Immature natural killer cell (primary cell): Measurements from ENCODE around the gene GUCD1. TPM values are rescaled to one million over a fixed set of nuclear protein-coding genes. Genes with fewer than 3 reads are reported as not detected.

Experiments used
- DNase-seq, 3 donors: peaks; one replicate each; pipeline ENCODE4 v3.0.0; 2022; ENCODE audit warnings: mixed read lengths in 1 of 3
- H3K27ac Mint-ChIP-seq, 6 donors: one replicate each; pipeline ENCODE4 v1.8.0; 2020; ENCODE audit warnings: mixed read lengths in 6 of 6, mild to moderate bottlenecking in 5 of 6, inconsistent platforms in 4 of 6, moderate library complexity in 3 of 6
- H3K27me3 Mint-ChIP-seq, 3 donors: one replicate each; pipeline ENCODE4 v1.8.0; 2020 to 2021; ENCODE audit warnings: low read depth in 3 of 3, mild to moderate bottlenecking in 3 of 3, mixed read lengths in 3 of 3, moderate library complexity in 3 of 3, inconsistent platforms in 1 of 3
- H3K36me3 Mint-ChIP-seq, 3 donors: one replicate each; pipeline ENCODE4 v1.8.0; 2020; ENCODE audit warnings: mixed read lengths in 3 of 3, inconsistent platforms in 2 of 3, mild to moderate bottlenecking in 2 of 3
- H3K4me1 Mint-ChIP-seq, 2 donors: one replicate each; pipeline ENCODE4 v1.8.0; 2020; ENCODE audit warnings: inconsistent platforms in 2 of 2, mild to moderate bottlenecking in 2 of 2, mixed read lengths in 2 of 2, moderate library complexity in 1 of 2
- H3K4me3 Mint-ChIP-seq, 5 donors: one replicate each; pipeline ENCODE4 v1.8.0; 2020; ENCODE audit warnings: mild to moderate bottlenecking in 5 of 5, mixed read lengths in 5 of 5, inconsistent platforms in 3 of 5, moderate library complexity in 3 of 5
- H3K9me3 Mint-ChIP-seq, 6 donors: one replicate each; pipeline ENCODE4 v1.8.0; 2020; ENCODE audit warnings: mild to moderate bottlenecking in 6 of 6, mixed read lengths in 6 of 6, inconsistent platforms in 4 of 6, moderate library complexity in 3 of 6
- polyA plus RNA-seq, 3 donors: library from polyadenylated mRNA; unstranded; fragments of 300-500 nt; fragmentation: Illumina TruSeq; gene quantifications; one replicate each; pipeline ENCODE4 v1.2.3, GENCODE V29; 2021

GUCD1 gene
- polyA plus RNA-seq, 3 donors from 2014 or later, result 41.1 to 65.1 (median 64.1) TPM

DNA sequence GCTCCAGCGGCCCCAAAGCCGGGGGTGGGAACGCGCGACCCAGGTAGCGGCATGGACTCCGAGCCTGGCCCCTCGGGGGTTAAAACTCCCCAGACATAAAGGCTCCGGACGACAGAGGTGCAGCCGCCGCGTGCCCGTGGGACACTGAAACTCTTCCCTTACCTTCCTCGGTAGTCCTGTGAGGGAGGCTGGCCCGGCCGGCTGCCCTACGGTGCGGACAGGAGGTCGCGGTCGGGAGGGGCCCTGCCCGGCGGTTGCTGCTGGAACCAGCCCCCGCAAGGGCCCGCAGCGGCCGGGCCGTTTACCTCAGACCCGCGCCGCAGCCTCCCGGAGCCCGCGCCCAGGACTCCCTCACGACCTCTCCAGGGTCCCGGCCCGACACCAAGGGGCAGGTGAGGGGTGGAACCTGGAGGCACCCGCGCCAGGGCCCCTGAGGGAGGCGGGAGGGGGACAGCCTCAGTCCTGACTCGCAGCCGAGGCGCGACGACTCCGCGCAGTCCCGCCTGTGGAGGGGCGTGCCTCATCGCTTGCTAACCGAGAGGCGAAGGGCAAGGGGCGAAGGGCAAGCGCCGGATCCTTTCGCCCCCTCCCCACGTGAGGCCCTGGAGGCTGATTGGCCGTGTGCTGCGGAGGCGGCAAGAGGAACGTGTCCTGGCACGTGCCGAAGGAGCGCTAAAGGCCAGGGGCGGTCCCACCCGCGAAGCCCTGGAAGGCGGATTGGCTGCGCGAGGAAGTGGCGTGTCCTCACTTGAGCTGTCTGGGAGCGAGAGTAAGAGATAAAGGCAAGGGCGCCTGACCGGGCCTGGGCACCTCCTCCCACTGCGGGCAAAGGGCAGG is 60.2 kb downstream of the GUCD1 start, which contains the start of gene UPB1:
TSS of gene UPB1 (plus strand) at position 805 of the 837 bp plus-strand sequence. CDS start 72 bp downstream, outside the sequence.
- H3K4me1 Mint-ChIP-seq, result no peaks in the 10 kb centered on the region
- H3K9me3 Mint-ChIP-seq, result no peaks in the 10 kb centered on the region
- H3K36me3 Mint-ChIP-seq, result peaks cover 0 to 6% (median 0%) of the 10 kb centered on the region in 3 donors
- no peak within 1 kb of the TSS for H3K4me3 Mint-ChIP-seq
- no peak within 1 kb of the TSS for H3K27ac Mint-ChIP-seq
- peaks cover 0 to 24% (median 20%) of the 10 kb centered on the region in 3 donors for H3K27me3 Mint-ChIP-seq
- no peak for DNase-seq

DNA sequence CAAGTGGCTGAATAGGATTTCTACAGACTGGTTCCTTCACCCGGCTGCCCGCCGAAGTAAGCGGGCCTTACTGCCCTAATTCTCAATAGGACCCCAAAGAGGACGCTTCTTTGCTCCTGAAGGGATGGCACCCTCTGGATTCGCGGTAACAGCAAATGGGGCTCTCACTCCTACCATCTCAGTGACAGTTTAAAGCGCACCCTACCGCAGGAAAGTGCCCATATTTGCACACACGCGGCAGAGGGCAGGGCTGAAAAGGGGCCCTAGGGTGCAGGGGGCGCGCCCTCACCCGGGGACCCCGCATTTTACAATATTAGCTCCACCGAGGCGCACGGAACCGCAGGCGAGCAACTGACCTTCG is 60.8 kb downstream of the GUCD1 start:
- Mint-ChIP-seq H3K9me3 (no peaks in the 10 kb centered on the region), H3K4me3 (no peak overlapping the region), H3K27me3 (peaks cover 0 to 26% (median 19%) of the 10 kb centered on the region in 3 donors), H3K4me1 (no peaks in the 10 kb centered on the region), H3K36me3 (peaks cover 0 to 6% (median 0%) of the 10 kb centered on the region in 3 donors), H3K27ac (no peak overlapping the region)
- no peak for DNase-seq

DNA sequence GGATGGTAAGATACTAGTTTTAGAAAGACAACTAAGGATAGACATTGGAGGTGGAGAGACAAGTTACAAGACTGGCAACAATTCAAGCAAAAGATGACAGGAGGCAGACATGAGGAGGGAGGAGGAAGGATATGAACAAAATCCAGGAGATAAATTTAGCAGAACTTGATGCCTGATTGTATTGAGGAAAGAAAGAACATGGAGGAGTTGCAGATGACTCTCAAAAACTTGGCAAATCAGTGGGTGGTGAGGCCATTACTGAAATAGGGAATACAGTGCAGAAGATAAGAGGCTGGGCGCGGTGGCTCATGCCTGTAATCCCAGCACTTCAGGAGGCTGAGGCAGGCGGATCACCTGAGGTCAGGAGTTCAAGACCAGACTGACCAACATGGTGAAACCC is 62.5 kb downstream of the GUCD1 start:
- Mint-ChIP-seq H3K4me1 (no peaks in the 10 kb centered on the region), H3K27me3 (peaks cover 0 to 22% (median 19%) of the 10 kb centered on the region in 3 donors), H3K4me3 (no peak overlapping the region), H3K9me3 (no peaks in the 10 kb centered on the region), H3K36me3 (peaks cover 0 to 6% (median 0%) of the 10 kb centered on the region in 3 donors), H3K27ac (no peak overlapping the region)
- DNase-seq, result no peak

Other genes with a start within 250 kb of the GUCD1 start
- gene ADORA2A, start 127.5 kb downstream of the GUCD1 start, polyA plus RNA-seq, result 1 to 10 TPM; 4.6 to 6.8 (median 5.3) TPM
- gene UPB1, start 59.8 kb downstream of the GUCD1 start, polyA plus RNA-seq, result not detected
- gene SNRPD3, start 861 bp upstream of the GUCD1 start, polyA plus RNA-seq, result 100 to 1,000 TPM in 2 of 3 donors, 10 to 100 TPM in 1; 56.6 to 116 (median 113) TPM
- gene LRRC75B, start 37.9 kb upstream of the GUCD1 start, polyA plus RNA-seq, result 1 to 10 TPM; 2.1 to 2.9 (median 2.7) TPM
- gene GGT1, start 48.1 kb upstream of the GUCD1 start, polyA plus RNA-seq, result 1 to 10 TPM in 2 of 3 donors, not detected in 1; 1.2 to 4.8 TPM
- gene PIWIL3, start 219.6 kb upstream of the GUCD1 start, polyA plus RNA-seq, result not detected